ENCODE data around the gene AADACL3.
"Not testable (repeated sequence)": the region's sequence is repeated elsewhere in the genome, so short reads cannot be mapped to it uniquely, and the experiment has no call there.

Gene AADACL3

DNA sequence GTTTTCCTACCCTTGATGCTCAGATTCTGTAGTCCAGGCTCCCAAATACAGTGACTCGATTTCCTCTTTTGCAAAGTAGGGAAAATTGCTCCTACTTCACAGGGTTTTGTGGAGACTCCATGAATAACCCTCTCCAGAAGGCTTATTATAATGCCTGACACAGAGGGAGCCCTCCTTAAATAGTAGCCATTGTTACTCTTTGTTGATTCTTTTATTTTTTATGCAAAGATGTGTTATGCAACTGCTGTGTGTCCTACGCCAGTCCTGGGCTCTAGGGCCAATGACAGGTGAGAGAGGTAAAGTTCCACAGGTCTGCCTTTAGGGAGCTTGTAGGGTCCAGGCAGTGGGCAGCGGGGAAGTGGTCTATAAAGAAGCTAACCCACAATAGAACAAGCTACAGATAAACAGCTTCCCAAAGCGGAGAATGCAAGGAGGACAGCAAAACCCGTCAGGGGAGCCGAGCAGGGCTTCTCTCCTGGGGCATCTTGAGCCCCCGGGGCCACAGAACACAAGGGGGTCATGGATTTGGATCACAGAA lies 1.5 kb downstream of the AADACL3 start:
- DNase-seq, result no peak

DNA sequence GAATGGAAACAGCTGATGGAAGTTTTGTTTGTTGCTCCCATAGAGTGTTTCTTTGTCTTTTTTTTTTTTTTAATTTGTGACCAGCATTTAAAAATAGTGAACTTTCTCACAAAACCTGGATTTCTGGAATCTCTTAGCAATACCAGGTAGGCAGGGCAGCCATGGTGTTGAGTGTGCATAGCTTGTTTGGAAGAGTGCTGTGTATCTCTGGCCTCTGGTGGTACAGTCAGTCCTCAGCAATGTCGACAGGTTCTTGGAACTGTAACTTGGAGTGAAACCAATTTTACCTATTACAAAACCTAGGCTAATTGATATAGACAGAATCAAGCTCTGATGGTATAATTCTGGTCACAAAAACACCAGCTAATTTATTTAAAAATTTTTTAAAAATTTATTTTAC lies 6.7 kb downstream of the AADACL3 start:
- no peak for DNase-seq

DNA sequence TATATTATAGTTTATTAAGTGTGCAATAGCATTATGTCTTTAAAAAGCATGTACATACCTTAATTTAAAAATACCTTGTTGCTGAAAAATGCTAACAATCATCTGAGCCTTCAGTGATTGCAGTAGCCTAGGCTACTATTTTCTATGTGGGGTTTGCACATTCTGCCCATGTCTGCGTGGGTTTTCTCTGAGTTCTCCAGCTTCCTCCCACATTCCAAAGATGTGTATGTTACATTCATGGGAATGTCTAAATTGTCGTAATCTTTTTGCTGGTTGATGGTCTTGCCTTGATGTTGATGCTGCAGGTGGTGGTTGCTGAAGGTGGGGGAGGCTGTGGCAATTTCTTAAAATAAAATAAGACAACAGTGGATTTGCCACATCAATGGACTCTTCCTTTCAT lies 12.5 kb downstream of the AADACL3 start:
- DNase-seq, result no peak

DNA sequence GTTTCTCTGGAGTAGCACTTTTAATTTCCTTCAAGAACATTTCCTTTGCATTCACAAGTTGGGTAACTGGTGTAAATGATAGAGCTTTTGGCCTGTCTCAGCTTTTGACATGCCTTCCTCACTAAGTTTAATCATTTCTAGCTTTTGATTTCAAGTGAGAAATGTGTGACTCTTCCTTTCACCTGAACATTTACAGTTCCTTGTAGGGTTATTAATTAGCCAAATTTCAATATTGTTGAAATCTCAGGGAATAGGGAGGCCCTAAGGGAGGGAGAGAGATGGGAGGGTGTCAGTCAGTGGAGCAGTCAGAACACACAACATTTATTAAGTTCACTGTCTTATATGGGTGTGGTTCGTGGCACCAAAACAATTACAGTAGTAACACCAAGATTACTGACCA lies 14.2 kb downstream of the AADACL3 start:
- no peak for DNase-seq

DNA sequence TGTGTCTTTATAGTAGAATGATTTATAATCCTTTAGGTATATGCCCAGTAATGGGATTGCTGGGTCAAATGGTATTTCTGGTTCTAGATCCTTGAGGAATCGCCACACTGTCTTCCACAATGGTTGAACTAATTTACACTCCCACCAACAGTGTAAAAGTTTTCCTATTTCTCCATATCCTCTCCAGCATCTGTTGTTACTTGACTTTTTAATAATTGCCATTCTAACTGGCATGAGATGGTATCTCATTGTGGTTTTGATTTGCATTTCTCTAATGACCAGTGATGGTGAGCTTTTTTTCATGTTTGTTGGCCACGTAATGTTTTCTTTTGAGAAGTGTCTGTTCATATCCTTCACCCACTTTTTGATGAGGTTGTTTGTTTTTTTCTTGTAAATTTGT lies 15.2 kb downstream of the AADACL3 start:
- not testable (repeated sequence) for DNase-seq

DNA sequence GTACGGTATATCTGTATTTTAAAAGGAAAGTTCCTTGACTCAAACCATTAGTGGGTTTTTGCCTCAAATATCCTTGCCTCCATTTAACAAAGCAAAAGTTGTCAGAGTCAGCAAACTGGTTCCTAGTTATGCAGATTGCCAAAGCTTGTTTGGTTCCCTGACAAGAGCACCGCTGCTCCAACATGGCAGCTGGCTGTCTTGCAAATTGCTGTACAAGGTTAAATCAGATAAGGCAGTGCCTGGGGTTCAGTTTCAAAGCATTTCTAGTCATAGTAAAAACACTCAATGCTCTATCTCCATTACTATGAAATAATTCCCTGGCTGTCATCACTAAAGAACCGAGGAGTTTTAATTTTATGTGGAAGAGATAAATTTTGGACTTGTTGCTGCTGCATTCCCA lies 18.7 kb downstream of the AADACL3 start:
- DNase-seq, result no peak

DNA sequence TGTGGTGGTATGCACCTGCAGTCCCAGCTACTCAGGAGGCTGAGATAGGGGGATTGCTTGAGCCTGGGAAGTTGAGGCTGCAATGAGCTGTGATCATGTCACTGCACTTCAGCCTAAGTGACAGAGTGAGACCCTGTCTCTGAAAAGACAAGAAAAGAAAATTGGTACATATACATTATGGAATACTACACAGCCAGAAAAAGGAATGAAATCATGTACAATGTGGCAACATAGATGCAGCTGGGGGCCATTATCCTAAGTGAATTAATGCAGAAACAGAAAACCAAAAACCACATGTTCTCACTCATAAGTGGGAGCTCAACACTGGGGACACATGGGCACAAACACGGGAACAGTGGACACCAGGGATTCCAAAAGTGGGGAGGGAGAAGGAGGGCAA lies 23.0 kb downstream of the AADACL3 start:
- no peak for DNase-seq

DNA sequence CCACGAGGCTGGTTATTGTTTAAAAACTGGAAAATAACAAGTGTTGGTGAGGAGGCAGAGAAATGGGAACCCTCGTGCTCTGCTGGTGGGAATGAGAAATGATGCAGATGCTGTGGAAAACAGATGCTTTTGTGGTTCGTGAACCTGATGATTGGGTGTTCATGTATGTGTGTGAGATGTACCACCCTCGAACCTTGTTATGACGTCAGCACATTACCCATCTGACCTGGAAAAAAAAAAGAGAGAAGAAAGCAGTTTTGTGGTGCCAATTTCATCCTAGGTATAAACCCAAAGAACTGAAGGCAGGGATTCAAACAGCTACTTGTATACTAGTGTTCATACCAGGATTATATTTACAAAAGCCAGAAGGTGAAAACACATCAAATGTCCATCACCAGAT lies 23.7 kb downstream of the AADACL3 start:
- DNase-seq, result no peak

DNA sequence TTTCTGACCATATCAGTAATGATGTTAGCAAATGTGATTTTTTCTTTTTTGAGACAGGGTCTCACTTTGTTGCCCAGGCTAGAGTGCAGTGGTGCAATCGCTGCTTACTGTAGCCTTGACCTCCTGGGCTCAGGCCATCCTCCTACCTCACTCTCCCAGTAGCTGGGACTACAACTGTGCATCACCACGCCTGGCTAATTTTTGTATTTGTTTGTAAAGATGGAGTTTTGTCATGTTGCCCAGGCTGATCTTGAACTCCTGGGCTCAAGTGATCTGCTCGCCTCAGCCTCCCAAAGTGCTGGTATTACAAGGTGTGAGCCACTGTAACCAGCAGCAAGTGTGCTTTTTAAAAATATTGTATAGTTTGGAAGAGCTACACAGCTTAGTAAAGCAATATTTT lies 26.0 kb downstream of the AADACL3 start:
- DNase-seq, result no peak

DNA sequence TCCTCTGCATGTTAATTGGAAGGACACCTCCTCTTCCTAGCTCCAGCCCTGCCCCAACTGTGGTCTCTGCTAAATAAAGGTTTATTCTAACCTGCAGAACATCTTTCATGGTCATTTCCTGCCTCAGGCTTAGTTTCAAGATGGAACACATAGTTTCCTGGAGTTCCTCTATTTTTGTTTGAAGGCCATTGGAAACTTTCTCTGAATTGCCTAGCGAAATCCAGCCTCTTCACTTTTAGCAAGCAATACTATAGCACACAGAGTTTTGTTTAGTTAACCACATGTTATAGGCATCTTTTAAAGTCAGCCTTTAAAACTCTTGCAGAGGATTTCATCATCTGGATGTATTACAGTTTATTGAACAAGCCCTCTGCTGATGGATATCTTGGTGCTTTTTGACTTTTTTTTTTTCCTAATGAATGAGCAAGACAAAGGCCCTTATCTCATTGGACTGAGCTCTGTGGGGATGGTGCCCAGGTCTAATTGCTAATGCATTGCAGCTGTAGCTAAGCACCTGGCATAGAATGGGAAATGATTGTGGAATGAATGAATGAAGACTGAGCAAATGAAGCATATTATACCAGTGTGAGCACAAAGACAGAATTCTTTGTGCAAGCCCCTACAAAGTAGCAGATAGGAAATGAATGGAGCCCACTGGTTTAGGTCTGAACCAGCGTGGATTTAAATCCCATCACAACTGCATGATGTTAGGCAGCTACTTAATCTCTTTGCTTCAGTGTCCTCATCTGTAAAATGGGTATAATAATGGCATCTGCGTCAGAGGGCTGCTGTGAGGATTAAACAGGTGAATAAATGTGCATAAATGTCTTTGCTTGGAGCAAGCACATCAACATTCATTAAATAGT lies 29.4 kb downstream of the AADACL3 start:
- peak in 1 of 5 experiments; percentile 45 for DNase-seq

DNA sequence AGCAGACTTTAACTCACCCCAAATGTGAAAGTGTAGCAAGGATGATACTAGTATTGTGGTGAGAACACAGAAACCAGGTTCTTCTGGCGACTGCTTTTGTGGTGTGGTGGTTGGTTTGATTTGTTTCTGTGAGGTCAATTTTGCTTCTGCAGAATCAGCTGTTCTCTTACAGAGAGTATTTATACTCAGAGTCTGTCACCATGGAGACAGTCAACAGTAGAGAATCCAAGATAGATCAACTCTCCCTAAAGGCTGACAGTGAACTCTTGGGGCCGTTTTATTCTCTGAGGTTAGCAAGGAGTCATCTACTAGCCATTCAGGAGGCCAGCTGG lies 30.0 kb downstream of the AADACL3 start, which contains the start of gene CFAP107:
Gene CFAP107 (plus strand): TSS at position 209 of the 332 bp plus-strand sequence. CDS start 231 bp downstream, outside the sequence.
- peak in 1 of 5 experiments; percentile 88 for DNase-seq

DNA sequence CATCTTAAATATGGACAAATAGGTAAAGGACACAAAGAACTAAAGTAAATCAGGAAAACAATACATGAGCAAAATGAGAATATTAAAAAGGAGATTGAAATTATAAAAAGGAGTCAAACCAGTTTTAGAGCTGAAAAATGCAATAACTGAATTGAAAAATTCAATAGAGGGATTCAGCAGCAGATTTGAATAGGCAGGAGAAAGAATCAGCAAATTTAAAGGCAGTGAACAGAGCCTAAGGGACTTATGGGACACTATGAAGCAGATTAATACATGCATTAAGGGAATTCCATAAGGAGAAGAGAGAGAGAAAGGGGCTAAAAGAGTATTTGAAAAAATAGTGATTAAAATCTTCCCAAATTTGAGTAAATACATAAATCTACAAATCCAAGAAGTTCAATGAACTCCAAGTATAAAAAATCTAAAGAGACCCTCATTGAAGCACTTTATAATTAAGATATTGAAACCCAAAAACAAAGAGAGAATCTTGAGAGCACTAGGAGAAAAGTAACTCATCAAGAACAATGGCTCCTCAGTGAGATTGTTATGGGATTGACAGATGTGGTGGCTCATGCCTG lies 33.0 kb downstream of the AADACL3 start:
- DNase-seq, result no peak

DNA sequence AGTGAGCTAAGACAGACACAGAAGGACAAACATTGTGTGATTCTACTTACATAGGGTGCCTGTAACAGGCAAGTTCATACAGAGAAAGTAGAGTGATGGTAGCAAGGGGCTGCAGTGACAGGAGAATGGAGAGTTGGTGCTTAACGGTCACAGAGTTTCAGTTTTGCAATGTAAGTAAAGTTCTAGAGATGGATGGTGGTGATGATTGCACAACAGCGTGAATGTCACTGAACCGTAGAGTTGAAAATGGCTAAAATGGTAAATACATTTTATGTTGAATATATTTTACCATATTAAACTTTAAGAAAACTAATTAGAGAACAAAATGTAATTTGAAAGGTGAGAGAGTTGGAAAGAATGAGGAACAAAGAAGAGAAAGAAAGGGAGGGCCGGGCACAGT lies 38.8 kb downstream of the AADACL3 start:
- no peak for DNase-seq

DNA sequence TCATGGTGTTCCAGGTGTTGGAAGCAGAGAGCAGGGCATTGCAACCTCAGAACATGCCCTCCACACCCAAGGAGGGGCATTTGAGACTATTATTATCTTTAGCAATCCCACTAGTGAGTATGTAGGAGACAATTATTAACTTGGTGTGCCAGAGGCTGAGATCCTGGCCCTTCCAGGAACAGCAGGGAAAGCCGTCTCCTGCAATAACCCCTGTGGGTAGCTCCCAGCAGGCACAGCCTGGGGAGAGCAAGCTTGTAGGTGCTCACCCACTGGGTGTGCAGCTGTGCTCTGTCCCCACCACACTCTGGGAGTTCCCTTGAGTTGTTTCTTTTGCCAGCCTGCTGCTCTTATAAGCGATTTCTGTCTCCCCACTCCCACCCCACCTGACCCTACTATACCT lies 40.4 kb downstream of the AADACL3 start:
- no peak for DNase-seq

DNA sequence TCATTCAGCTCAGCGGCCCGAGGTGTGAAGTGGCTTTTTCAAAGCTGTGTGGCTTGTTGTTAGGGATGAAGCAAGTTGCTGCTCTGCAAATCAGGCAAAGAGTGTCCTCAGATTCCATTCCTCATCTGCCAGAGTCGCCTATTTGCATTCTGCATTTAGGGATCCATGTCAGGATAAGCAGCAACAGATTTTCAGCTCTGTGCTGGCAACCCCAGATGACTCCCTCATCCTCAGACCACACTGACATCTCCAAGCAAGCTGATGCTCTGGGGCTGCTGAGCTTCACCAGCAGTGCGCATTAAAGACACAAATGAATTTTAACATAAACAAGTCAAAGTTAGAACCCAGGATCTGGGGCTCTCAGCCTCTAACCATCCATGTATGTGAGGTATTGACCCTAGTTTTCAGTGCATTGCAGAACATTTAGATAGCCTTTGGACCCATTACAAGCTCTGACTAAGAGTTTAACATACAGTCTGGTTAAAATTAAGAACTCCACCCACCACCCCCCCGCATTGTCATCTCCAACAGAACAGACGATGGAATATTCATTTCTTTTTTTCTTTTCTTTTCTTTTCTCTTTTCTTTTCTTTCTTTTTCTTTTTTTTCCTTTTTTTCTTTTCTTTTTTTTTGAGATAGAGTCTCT lies 41.0 kb downstream of the AADACL3 start:
- DNase-seq, result no peak

DNA sequence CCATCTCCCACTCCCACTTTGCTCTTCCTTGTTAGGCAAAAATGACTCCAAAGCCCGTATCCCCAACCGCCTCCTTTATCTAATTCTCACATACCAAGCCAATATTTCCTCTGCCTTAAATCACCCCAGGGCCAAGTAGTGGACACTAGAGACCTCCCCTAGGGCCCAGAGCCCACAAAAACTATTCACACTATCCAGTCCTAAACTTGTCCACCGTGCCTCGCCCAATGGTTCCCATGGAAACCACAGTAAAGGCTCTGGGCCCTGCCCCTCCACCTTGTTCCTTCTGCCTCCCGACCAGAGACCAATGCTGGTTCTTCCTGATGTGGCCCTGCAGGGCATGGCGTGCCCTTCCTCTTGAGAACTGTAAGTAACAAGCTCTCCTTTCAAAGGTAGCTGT lies 41.9 kb downstream of the AADACL3 start:
- DNase-seq, result no peak

DNA sequence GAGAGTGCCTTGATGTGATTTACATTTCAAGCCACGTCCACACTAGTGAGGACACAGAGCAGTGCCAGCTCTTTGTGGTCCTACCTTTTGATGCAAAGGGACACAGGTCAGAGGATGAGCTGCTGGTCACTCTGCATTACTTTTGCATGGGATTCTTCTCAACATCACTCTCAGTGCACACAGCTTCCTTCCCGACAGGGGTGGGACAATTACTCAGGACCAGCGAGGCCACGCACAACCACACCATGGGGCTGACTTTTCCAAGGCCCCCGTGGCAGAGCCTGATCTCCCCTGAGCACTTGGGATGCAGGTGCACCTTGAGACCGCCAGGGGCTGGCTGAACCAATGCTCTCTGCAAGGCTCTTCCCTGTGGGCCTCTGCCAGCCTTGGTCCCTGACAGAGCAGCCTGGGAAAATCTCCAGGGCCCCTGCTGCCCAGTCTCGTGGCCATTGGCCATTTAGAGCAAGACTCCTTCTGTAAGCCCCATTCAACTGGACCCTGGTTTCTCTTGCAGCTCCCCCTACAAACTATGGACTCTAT lies 44.4 kb downstream of the AADACL3 start:
- no peak for DNase-seq

DNA sequence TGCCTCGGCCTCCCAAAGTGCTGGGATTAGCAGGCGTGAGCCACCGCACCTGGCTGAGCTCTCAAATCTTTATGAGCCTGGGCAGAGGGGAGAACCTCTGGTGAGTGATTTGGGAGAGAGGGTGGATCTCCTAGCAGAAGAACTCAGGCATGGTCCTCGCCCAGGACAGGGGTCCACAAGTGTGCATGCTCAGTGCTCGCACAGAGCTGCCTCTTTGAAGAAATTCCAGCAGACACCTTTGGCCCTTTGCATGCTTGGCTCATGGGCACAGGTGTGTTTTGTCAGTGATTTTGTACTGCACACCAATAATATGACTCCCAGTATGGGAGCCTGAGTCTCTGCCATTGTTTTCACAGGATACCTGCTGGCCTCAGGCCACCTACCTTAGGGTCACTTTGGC lies 45.9 kb downstream of the AADACL3 start:
- no peak for DNase-seq

DNA sequence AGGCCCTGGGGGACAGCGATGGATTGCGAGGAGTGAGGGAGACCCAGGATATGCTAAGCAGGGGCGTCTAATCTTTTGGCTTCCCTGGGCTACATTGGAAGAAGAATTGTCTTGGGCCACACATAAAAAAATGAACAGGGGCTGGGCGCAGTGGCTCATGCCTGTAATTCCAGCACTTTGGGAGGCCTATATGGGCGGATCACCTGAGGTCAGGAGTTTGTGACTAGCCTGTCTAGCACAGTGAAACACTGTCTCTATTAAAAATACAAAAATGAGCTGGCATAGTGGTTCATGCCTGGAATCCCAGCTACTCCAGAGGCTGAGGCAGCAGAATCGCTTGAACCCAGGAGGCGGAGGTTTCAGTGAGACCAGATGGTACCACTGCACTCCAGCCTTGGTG lies 46.9 kb downstream of the AADACL3 start:
- DNase-seq, result no peak

DNA sequence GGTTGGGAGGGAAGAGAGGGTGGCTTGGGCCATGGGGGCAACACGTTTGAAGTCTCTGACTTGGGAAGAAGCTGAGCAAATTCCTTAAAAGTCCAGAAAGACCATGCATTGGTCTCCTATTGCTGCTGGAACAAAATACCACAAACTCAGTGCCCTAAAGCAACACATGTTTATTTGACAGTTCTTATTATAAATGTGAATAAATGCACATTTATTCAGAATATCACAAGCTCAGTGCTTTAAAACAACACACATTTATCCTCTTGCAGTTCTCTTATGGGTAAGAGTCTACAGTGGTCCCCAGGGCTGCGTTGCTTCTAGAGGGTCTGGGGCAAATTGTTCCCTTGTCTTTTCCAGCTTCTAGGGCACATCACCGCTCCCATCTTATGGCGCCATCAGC lies 47.6 kb downstream of the AADACL3 start:
- DNase-seq, result no peak

DNA sequence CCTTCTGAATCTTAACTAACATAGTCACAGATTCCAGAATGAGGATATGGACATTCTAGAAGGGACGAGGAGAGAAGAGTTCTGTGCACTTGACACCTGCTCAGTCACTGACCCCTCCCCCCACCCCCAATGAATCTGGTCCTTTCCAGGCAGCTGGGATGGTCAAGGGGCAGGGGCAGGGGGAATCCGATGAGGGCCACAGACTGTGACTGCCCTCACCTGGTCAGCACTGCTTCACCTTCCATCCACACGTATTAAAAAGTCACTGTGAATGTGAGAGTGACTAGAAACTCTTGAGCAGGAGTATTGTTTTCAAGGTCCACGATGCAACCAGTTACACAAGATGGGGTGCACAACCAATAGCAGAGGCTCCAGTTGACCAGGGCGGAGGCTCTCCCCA lies 48.1 kb downstream of the AADACL3 start:
- DNase-seq, result no peak

DNA sequence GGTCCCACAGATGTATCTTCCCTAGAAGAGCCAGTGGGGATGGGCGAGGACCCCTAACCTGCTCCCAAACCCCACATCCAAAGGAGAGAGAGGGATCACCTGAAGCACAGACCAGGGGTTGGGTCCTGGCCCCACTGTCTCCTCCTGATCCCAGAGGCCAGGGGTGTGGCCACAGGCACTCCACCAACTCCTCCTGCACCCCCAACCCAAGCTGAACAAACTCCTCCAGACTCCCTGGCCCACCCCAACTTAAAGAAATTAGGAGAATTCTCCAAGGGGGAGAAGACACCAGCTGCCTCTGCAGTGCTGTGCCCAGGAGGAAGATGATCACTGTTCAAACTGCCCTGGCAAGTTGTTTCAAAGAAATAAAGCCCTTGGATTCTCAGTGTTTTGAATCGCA lies 53.1 kb downstream of the AADACL3 start:
- DNase-seq, result no peak

DNA sequence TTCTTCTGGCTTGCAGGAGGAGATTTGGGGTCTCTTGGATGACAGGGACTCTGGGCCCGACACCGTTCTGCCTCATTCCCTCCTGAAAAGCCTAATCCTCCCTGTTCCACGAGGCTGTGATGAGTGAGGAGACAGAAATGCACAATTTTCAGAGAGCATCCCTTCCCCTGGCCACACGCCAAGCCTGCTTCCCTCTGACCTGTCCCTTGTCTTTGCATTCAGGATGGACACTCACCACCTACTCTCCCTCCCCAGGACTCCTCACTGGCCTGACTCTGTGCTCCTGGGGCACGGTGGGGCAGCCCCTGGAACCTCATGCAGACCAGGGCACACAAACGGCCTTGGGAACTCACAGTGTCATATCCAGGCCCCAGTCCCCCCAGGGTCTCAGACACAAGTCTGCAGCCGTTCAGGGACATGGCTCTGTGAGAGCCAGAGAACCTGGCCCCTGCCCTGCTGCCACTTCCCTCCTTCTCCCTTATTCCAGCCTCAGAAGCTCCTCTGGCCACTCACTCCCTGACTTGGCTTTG lies 54.1 kb downstream of the AADACL3 start:
- DNase-seq, result no peak
